H9 (cell line): ENCODE data around the gene NRG3. TPM values are rescaled to one million over a fixed set of nuclear protein-coding genes. Genes with fewer than 3 reads are reported as not detected.
"Not testable (repeated sequence)": the region's sequence is repeated elsewhere in the genome, so short reads cannot be mapped to it uniquely, and the experiment has no call there.

Source experiments
- DNase-seq: peaks from one replicate; pipeline ENCODE4 v3.0.0-alpha.2; 2017
- H2AFZ ChIP-seq: one replicate; pipeline ENCODE4 v1.6.1; 2013; ENCODE audit warnings: mild to moderate bottlenecking, low read length, control low read depth, moderate library complexity
- H2AK5ac ChIP-seq: 2 replicates; pipeline ENCODE4 v1.6.1; 2013; ENCODE audit warnings: low read length, control low read depth, mixed read lengths; ENCODE audit not compliant: insufficient read length
- H2BK120ac ChIP-seq: one replicate; pipeline ENCODE4 v1.6.1; 2013; ENCODE audit warnings: low read depth, mild to moderate bottlenecking, low read length, control low read depth, inconsistent platforms; ENCODE audit not compliant: poor library complexity, severe bottlenecking
- H2BK12ac ChIP-seq: 2 replicates; pipeline ENCODE4 v1.6.1; 2013; ENCODE audit warnings: low read length, control low read depth, mixed read lengths, low read depth; ENCODE audit not compliant: insufficient read length
- H2BK15ac ChIP-seq: 2 replicates; pipeline ENCODE4 v1.6.1; 2013; ENCODE audit warnings: low read depth, low read length, control low read depth
- H2BK20ac ChIP-seq: one replicate; pipeline ENCODE4 v1.6.1; 2013; ENCODE audit warnings: low read depth, mild to moderate bottlenecking, low read length, control low read depth, inconsistent platforms; ENCODE audit not compliant: poor library complexity, severe bottlenecking
- H2BK5ac ChIP-seq: 2 replicates; pipeline ENCODE4 v1.6.1; 2013; ENCODE audit warnings: low read length, control low read depth, mixed read lengths; ENCODE audit not compliant: insufficient read length
- H3K14ac ChIP-seq: 2 replicates; pipeline ENCODE4 v1.6.1; 2013; ENCODE audit warnings: low read length, control low read depth; ENCODE audit not compliant: insufficient read depth
- H3K18ac ChIP-seq: 2 replicates; pipeline ENCODE4 v1.6.1; 2013; ENCODE audit warnings: low read depth, mild to moderate bottlenecking, mixed read lengths, low read length, control low read depth; ENCODE audit not compliant: insufficient read length
- H3K23ac ChIP-seq: 2 replicates; pipeline ENCODE4 v1.6.1; 2013; ENCODE audit warnings: low read length, control low read depth, mixed read lengths, low read depth; ENCODE audit not compliant: insufficient read length
- H3K23me2 ChIP-seq: 2 replicates; pipeline ENCODE4 v1.6.1; 2013; ENCODE audit warnings: low read depth, mild to moderate bottlenecking, mixed read lengths, low read length, control low read depth; ENCODE audit not compliant: insufficient read length, poor library complexity, severe bottlenecking
- H3K27ac ChIP-seq: 2 replicates; pipeline ENCODE4 v1.5.1; 2013; ENCODE audit warnings: low read length, control low read depth, mixed read lengths, low read depth; ENCODE audit not compliant: insufficient read length
- H3K27me3 ChIP-seq: 2 replicates; pipeline ENCODE4 v1.6.1; 2013; ENCODE audit warnings: low read length, control low read depth, inconsistent platforms; ENCODE audit not compliant: insufficient read depth
- H3K4ac ChIP-seq: 2 replicates; pipeline ENCODE4 v1.6.1; 2013; ENCODE audit warnings: low read depth, mild to moderate bottlenecking, control low read depth, inconsistent platforms, low read length, moderate library complexity
- H3K4me1 ChIP-seq: 2 replicates; pipeline ENCODE4 v1.6.1; 2013; ENCODE audit warnings: low read length, control low read depth, inconsistent platforms; ENCODE audit not compliant: insufficient read depth
- H3K4me2 ChIP-seq: 2 replicates; pipeline ENCODE4 v1.6.1; 2013; ENCODE audit warnings: low read length, control low read depth, mixed read lengths; ENCODE audit not compliant: insufficient read length, insufficient read depth
- H3K56ac ChIP-seq: 2 replicates; pipeline ENCODE4 v1.6.1; 2013; ENCODE audit warnings: low read depth, mild to moderate bottlenecking, mixed read lengths, low read length, control low read depth; ENCODE audit not compliant: insufficient read length
- H3K79me1 ChIP-seq: 2 replicates; pipeline ENCODE4 v1.6.1; 2013; ENCODE audit warnings: low read depth, mild to moderate bottlenecking, moderate library complexity, low read length, control low read depth, inconsistent platforms; ENCODE audit not compliant: insufficient read depth, poor library complexity, severe bottlenecking
- H3K79me2 ChIP-seq: 2 replicates; pipeline ENCODE4 v1.6.1; 2013; ENCODE audit warnings: low read length, control low read depth, inconsistent platforms; ENCODE audit not compliant: insufficient read depth
- H3K9ac ChIP-seq: 2 replicates; pipeline ENCODE4 v1.6.1; 2013; ENCODE audit warnings: low read length, control low read depth, mixed read lengths; ENCODE audit not compliant: insufficient read length; ENCODE audit errors: extremely low read depth
- H3K9me3 ChIP-seq: one replicate; pipeline ENCODE4 v1.6.1; 2013; ENCODE audit warnings: low read depth, low read length, inconsistent platforms; ENCODE audit not compliant: control insufficient read depth
- H3T11ph ChIP-seq: one replicate; pipeline ENCODE4 v1.6.1; 2013; ENCODE audit warnings: mild to moderate bottlenecking, low read length, control low read depth, inconsistent platforms
- H4K20me1 ChIP-seq: one replicate; pipeline ENCODE4 v1.6.1; 2013; ENCODE audit not compliant: control insufficient read depth, insufficient read length, insufficient read depth
- H4K5ac ChIP-seq: 2 replicates; pipeline ENCODE4 v1.6.1; 2013; ENCODE audit warnings: low read depth, mild to moderate bottlenecking, mixed read lengths, low read length, control low read depth; ENCODE audit not compliant: insufficient read length
- H4K8ac ChIP-seq: replicated peaks from 2 replicates; pipeline ENCODE4 v1.6.1; 2013; ENCODE audit warnings: low read length, control low read depth, mixed read lengths, low read depth; ENCODE audit not compliant: insufficient read length
- H4K91ac ChIP-seq: 2 replicates; pipeline ENCODE4 v1.6.1; 2013; ENCODE audit warnings: low read depth, mild to moderate bottlenecking, moderate library complexity, mixed read lengths, low read length, control low read depth; ENCODE audit not compliant: insufficient read length
- H3K27ac Mint-ChIP-seq, 3 experiments: 2 replicates in 2 of 3; 3 replicates in 1 of 3; pipeline ENCODE4 v1.8.0; 2020 to 2021; ENCODE audit warnings: mixed read lengths in 3 of 3, mild to moderate bottlenecking in 1 of 3, moderate library complexity in 1 of 3
- H3K27me3 Mint-ChIP-seq: 2 replicates; pipeline ENCODE4 v1.8.0; 2021; ENCODE audit warnings: low read depth, mild to moderate bottlenecking, moderate library complexity, mixed read lengths
- H3K36me3 Mint-ChIP-seq, 3 experiments: 2 replicates in 2 of 3; 3 replicates in 1 of 3; pipeline ENCODE4 v1.8.0; 2020 to 2021; ENCODE audit warnings: low read depth in 3 of 3, mixed read lengths in 3 of 3; ENCODE audit not compliant: insufficient read depth in 1 of 3
- H3K4me1 Mint-ChIP-seq, 2 experiments: 2 replicates each; pipeline ENCODE4 v1.8.0; 2020; ENCODE audit warnings: mixed read lengths in 2 of 2
- H3K4me3 Mint-ChIP-seq, 2 experiments: 2 replicates in 1 of 2; 3 replicates in 1 of 2; pipeline ENCODE4 v1.8.0; 2020 to 2021; ENCODE audit warnings: mild to moderate bottlenecking in 2 of 2, mixed read lengths in 2 of 2, moderate library complexity in 1 of 2
- H3K9me3 Mint-ChIP-seq, 2 experiments: 2 replicates in 1 of 2; 3 replicates in 1 of 2; pipeline ENCODE4 v1.8.0; 2020; ENCODE audit warnings: mild to moderate bottlenecking in 2 of 2, mixed read lengths in 2 of 2, moderate library complexity in 1 of 2
- WGBS: extraction: QIAGEN DNeasy Blood & Tissue Kit; methylation state at CpG from one replicate; pipeline ENCODE4 v1.1.7; 2013; ENCODE audit warnings: missing lambda C conversion rate, low lambda C conversion rate, mixed read lengths; ENCODE audit not compliant: insufficient read length; ENCODE audit errors: extremely low coverage; 5-methylcytosine and 5-hydroxymethylcytosine counted together
- total RNA-seq: library from RNA; stranded (reverse); gene quantifications from 2 replicates; pipeline ENCODE4 v1.2.1, GENCODE V29; 2021
- TF ChIP-seq, protein P1 (sequence below): fragments of 200-600 bp; sonication (generic); conservative IDR thresholded peaks from 3 replicates; pipeline ENCODE4 v1.8.0; 2021; ENCODE audit warnings: antibody characterized with exemption, mild to moderate bottlenecking

Gene NRG3
- total RNA-seq, 1 experiment from 2014 or later: 1.6 TPM

DNA sequence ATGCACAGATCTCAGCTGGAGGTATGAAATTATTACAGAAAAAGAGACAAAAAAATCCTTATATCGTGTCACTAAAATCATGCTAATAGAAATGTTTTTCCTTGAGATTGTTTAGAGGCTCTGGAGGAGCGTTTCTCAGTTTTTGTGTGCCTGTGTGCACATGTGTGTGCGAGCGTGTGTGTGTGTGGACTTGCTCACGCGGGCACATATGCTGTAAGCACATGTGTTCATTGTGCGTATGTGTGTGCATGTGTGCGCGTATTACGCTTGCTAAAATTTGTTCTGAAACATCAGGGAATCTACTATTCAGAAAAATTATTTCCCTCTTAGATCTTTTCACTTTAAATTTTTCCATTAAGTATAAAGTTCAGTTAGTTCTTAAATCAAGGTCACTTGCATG lies 1111.2 kb downstream of the NRG3 start:
- Histone ChIP-seq H3K23ac (no peak overlapping the region), H2AK5ac (no peak overlapping the region), H2AFZ (no peak overlapping the region), H4K91ac (no peak overlapping the region), H3K9me3 (no peaks in the 10 kb centered on the region), H3K4me1 (no peaks in the 10 kb centered on the region), H3K23me2 (no peaks in the 10 kb centered on the region), H3K27me3 (no peaks in the 10 kb centered on the region), H3K4me2 (no peak overlapping the region), H2BK12ac (no peak overlapping the region), H3K4ac (no peak overlapping the region), H4K8ac (no peak overlapping the region), H2BK20ac (no peak overlapping the region), H3K14ac (no peak overlapping the region), H3K9ac (no peak overlapping the region), H3K79me1 (no peaks in the 10 kb centered on the region), H3K56ac (no peak overlapping the region), H3K18ac (no peak overlapping the region), H4K5ac (no peak overlapping the region), H2BK15ac (no peak overlapping the region), H2BK120ac (no peak overlapping the region), H2BK5ac (no peak overlapping the region), H3K79me2 (no peaks in the 10 kb centered on the region), H4K20me1 (no peaks in the 10 kb centered on the region), H3T11ph (no peak overlapping the region), H3K27ac (no peak overlapping the region)
- Mint-ChIP-seq H3K27me3 (no peaks in the 10 kb centered on the region), H3K4me3 (no peak overlapping the region), H3K4me1 (no peaks in the 10 kb centered on the region), H3K36me3 (no peaks in the 10 kb centered on the region), H3K9me3 (no peaks in the 10 kb centered on the region), H3K27ac (no peak overlapping the region)
- DNase-seq: no peak
- TF ChIP-seq, protein P1, sequence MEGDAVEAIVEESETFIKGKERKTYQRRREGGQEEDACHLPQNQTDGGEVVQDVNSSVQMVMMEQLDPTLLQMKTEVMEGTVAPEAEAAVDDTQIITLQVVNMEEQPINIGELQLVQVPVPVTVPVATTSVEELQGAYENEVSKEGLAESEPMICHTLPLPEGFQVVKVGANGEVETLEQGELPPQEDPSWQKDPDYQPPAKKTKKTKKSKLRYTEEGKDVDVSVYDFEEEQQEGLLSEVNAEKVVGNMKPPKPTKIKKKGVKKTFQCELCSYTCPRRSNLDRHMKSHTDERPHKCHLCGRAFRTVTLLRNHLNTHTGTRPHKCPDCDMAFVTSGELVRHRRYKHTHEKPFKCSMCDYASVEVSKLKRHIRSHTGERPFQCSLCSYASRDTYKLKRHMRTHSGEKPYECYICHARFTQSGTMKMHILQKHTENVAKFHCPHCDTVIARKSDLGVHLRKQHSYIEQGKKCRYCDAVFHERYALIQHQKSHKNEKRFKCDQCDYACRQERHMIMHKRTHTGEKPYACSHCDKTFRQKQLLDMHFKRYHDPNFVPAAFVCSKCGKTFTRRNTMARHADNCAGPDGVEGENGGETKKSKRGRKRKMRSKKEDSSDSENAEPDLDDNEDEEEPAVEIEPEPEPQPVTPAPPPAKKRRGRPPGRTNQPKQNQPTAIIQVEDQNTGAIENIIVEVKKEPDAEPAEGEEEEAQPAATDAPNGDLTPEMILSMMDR: no peak
- no CpG with 5 or more reads among the region's 10 CpGs for WGBS

DNA sequence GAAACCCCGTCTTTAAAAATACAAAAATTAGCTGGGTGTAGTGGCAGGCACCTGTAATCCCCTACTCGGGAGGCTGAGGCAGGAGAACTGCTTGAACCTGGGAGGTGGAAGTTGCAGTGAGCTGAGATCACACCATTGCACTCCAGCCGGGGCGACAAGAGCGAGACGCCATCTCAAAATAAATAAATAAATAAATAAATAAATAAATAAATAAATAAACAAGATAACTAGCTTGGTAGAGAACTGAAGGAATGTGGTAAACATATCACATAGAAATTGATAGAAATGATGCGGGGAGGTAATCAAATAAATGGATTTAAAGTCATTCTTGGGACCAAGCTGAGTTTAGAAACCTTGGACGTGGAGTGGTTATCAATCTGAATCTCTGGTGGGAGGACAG lies 1131.5 kb downstream of the NRG3 start:
- no CpG with 5 or more reads among the region's 8 CpGs for WGBS
- not testable (repeated sequence) for H3K27ac ChIP-seq, H3K79me1 ChIP-seq, H4K91ac ChIP-seq, H2BK15ac ChIP-seq, H3K27me3 ChIP-seq, DNase-seq, H3T11ph ChIP-seq, H3K4me2 ChIP-seq, H3K4ac ChIP-seq, H3K36me3 Mint-ChIP-seq, H3K9ac ChIP-seq, H3K27ac Mint-ChIP-seq, H3K56ac ChIP-seq, H3K23ac ChIP-seq, H3K14ac ChIP-seq, H3K9me3 Mint-ChIP-seq, H3K9me3 ChIP-seq, H3K79me2 ChIP-seq, H3K27me3 Mint-ChIP-seq, H2BK5ac ChIP-seq, H4K5ac ChIP-seq, H4K20me1 ChIP-seq, H2AK5ac ChIP-seq, H3K23me2 ChIP-seq, H2AFZ ChIP-seq, H3K4me3 Mint-ChIP-seq, H4K8ac ChIP-seq, H3K4me1 ChIP-seq, H2BK12ac ChIP-seq, H3K18ac ChIP-seq, H3K4me1 Mint-ChIP-seq, H2BK120ac ChIP-seq, H2BK20ac ChIP-seq
